K562 (cell line): ENCODE measurements around the gene GPR4. TPM values are rescaled to one million over a fixed set of nuclear protein-coding genes. Genes with fewer than 3 reads are reported as not detected.
A peak's percentile ranks its signal among the peaks of the same experiment; 100 is the strongest.

Experiments
- ATAC-seq: fragments of 200-7000 bp; cut with Tn5 transposase; 3 replicates; pipeline ENCODE4 v1.9.1; 2020; ENCODE audit warnings: moderate library complexity
- BruUV-seq: library from RNA; stranded (reverse); fragments of 400-500 nt; replicated peaks from 2 replicates; lab custom pipeline; 2021; lab: Mats Ljungman, UMichigan
- CTCF ChIA-PET: fragments of 300-600 bp; formaldehyde crosslinking; extraction: SDS; loops from one replicate; lab custom pipeline; 2021; ENCODE audit warnings: low intra/inter-chr PET ratio; lab: Yijun Ruan, JAX
- POLR2A ChIA-PET: fragments of 300-600, 350-650 bp; sonication (Branson Sonifier 250); formaldehyde crosslinking; extraction: SDS; loops from one replicate; lab custom pipeline; 2021; ENCODE audit warnings: antibody characterized with exemption, inconsistent platforms; lab: Yijun Ruan, JAX
- DNase-seq, 4 experiments: peaks; one replicate each; pipeline versions ENCODE4 v3.0.0 to v3.0.0-alpha.2; 2011 to 2018; ENCODE audit warnings: low spot score in 3 of 4, mixed read lengths in 3 of 4; ENCODE audit errors: extremely low read depth in 1 of 4
- FAIRE-seq: peaks from 2 replicates; lab custom pipeline; 2011; peaks lifted over from hg19 to GRCh38; lab: Jason Lieb, UNC
- H2AFZ ChIP-seq: 2 replicates; pipeline ENCODE4 v1.6.0; 2011; ENCODE audit warnings: low read depth, low read length, control low read depth, inconsistent platforms
- H3K27ac ChIP-seq: fragments of 200-600 bp; 3 replicates; pipeline ENCODE4 v1.8.0; 2011; ENCODE audit warnings: low read depth, mild to moderate bottlenecking, control low read depth, inconsistent platforms, low read length, moderate library complexity, mixed read lengths; ENCODE audit errors: extremely low read depth
- H3K27me3 ChIP-seq, 2 experiments: fragments of 300-600 bp in 1 of 2; 2 replicates in 1 of 2; 3 replicates in 1 of 2; pipeline versions ENCODE4 v1.6.0 to v1.8.0; 2011; ENCODE audit warnings: inconsistent platforms in 2 of 2, low read length in 2 of 2, mild to moderate bottlenecking in 1 of 2, mixed read lengths in 1 of 2, moderate library complexity in 1 of 2; ENCODE audit not compliant: control insufficient read depth in 2 of 2, insufficient read depth in 2 of 2
- H3K36me3 ChIP-seq: fragments of 300-600 bp; 3 replicates; pipeline ENCODE4 v1.8.0; 2011; ENCODE audit warnings: mild to moderate bottlenecking, low read length, inconsistent platforms; ENCODE audit not compliant: control insufficient read depth, insufficient read depth
- H3K4me1 ChIP-seq, 2 experiments: fragments of 200-600 bp in 1 of 2; replicated peaks in 1 of 2; 2 replicates in 1 of 2; 3 replicates in 1 of 2; pipeline versions ENCODE4 v1.5.1 to v1.8.0; 2011; ENCODE audit warnings: inconsistent platforms in 2 of 2, low read length in 2 of 2, mild to moderate bottlenecking in 1 of 2, mixed read lengths in 1 of 2, moderate library complexity in 1 of 2; ENCODE audit not compliant: control insufficient read depth in 2 of 2, insufficient read depth in 2 of 2
- H3K4me2 ChIP-seq: 2 replicates; pipeline ENCODE4 v1.6.1; 2011; ENCODE audit warnings: low read length, control low read depth, inconsistent platforms, mixed read lengths; ENCODE audit not compliant: insufficient read depth
- H3K4me3 ChIP-seq: fragments of 200-600 bp; sonication (generic), shearing (Covaris generic); 2 replicates; pipeline ENCODE4 v1.5.1; 2016; ENCODE audit warnings: control low read depth, inconsistent platforms
- H3K79me2 ChIP-seq: fragments of 200-600 bp; 3 replicates; pipeline ENCODE4 v1.8.0; 2011; ENCODE audit warnings: low read length, inconsistent platforms; ENCODE audit not compliant: control insufficient read depth, insufficient read depth
- H3K9ac ChIP-seq, 2 experiments: 2 replicates each; pipeline versions ENCODE4 v1.6.0 to v1.6.1; 2011; ENCODE audit warnings: low read depth in 2 of 2, low read length in 2 of 2, control low read depth in 1 of 2, inconsistent platforms in 1 of 2, mild to moderate bottlenecking in 1 of 2, mixed read lengths in 1 of 2; ENCODE audit not compliant: insufficient read depth in 1 of 2
- H3K9me1 ChIP-seq: one replicate; pipeline ENCODE4 v1.6.0; 2011; ENCODE audit warnings: inconsistent platforms, mild to moderate bottlenecking, low read length, moderate library complexity; ENCODE audit not compliant: control insufficient read depth, insufficient read depth
- H3K9me3 ChIP-seq: replicated peaks from 2 replicates; pipeline ENCODE4 v1.5.1; 2011; ENCODE audit warnings: low read depth, low read length, inconsistent platforms; ENCODE audit not compliant: control insufficient read depth, insufficient read depth
- H4K20me1 ChIP-seq: replicated peaks from 2 replicates; pipeline ENCODE4 v1.6.1; 2011; ENCODE audit warnings: low read length, inconsistent platforms, mixed read lengths; ENCODE audit not compliant: control insufficient read depth, insufficient read depth
- ARID2 ChIP-seq: fragments of 450-650 bp; IDR thresholded peaks from 2 replicates; pipeline ENCODE4 v1.6.1; 2017; ENCODE audit warnings: antibody characterized with exemption, mild to moderate bottlenecking
- CBX8 ChIP-seq: fragments of 200-600 bp; sonication (generic); IDR thresholded peaks from 2 replicates; pipeline ENCODE4 v1.6.1; 2012; ENCODE audit warnings: borderline replicate concordance, mixed run types, low read depth, mild to moderate bottlenecking, moderate library complexity, mixed read lengths, low read length, control low read depth, inconsistent platforms; ENCODE audit not compliant: poor library complexity, severe bottlenecking; ENCODE audit errors: extremely low read depth
- CXXC5 ChIP-seq: fragments of 250-450 bp; sonication (Bioruptor Pico); IDR thresholded peaks from 2 replicates; pipeline ENCODE4 v1.8.0; 2022; ENCODE audit warnings: inconsistent platforms, mild to moderate bottlenecking, moderate library complexity
- EP400 ChIP-seq: fragments of 450-650 bp; IDR thresholded peaks from 2 replicates; pipeline ENCODE4 v1.6.1; 2017; ENCODE audit warnings: antibody characterized with exemption, mild to moderate bottlenecking, moderate library complexity
- FOXJ3 ChIP-seq: sonication (generic); formaldehyde crosslinking; IDR thresholded peaks from 2 replicates; pipeline ENCODE4 v1.4.0; 2020; ENCODE audit warnings: mild to moderate bottlenecking, missing genetic modification reagents
- FOXK1 ChIP-seq: sonication (generic); formaldehyde crosslinking; IDR thresholded peaks from 2 replicates; pipeline ENCODE4 v1.8.0; 2022; ENCODE audit warnings: missing genetic modification reagents, mild to moderate bottlenecking, borderline replicate concordance
- HDAC1 ChIP-seq, 2 experiments: fragments of 450-650 bp; IDR thresholded peaks; 2 replicates each; pipeline ENCODE4 v1.6.1; 2016 to 2017; ENCODE audit warnings: inconsistent platforms in 1 of 2, mild to moderate bottlenecking in 1 of 2, moderate library complexity in 1 of 2
- HEY1 ChIP-seq: fragments of 250-450 bp; sonication (Bioruptor Pico); IDR thresholded peaks from 2 replicates; pipeline ENCODE4 v1.5.0; 2020; ENCODE audit warnings: mild to moderate bottlenecking, moderate library complexity, borderline replicate concordance
- KLF16 ChIP-seq: IDR thresholded peaks from 2 replicates; pipeline ENCODE4 v1.6.1; 2016; ENCODE audit warnings: antibody characterized with exemption
- L3MBTL2 ChIP-seq: fragments of 450-650 bp; IDR thresholded peaks from 2 replicates; pipeline ENCODE4 v1.6.1; 2016; ENCODE audit warnings: mild to moderate bottlenecking, moderate library complexity
- MTA1 ChIP-seq: fragments of 450-650 bp; IDR thresholded peaks from 2 replicates; pipeline ENCODE4 v1.6.1; 2017; ENCODE audit warnings: borderline replicate concordance
- NCOA2 ChIP-seq, 2 experiments: fragments of 450-650 bp; IDR thresholded peaks; 2 replicates each; pipeline ENCODE4 v1.6.1; 2018; ENCODE audit warnings: mild to moderate bottlenecking in 2 of 2, moderate library complexity in 1 of 2; ENCODE audit not compliant: partially characterized antibody in 2 of 2
- NEUROD1 ChIP-seq: fragments of 150-350 bp; IDR thresholded peaks from 2 replicates; pipeline ENCODE4 v1.6.1; 2014; ENCODE audit warnings: borderline replicate concordance, low read length, low read depth; ENCODE audit not compliant: partially characterized antibody
- NFIX ChIP-seq: fragments of 250-450 bp; sonication (Bioruptor Pico); IDR thresholded peaks from 2 replicates; pipeline ENCODE4 v1.4.0; 2020; ENCODE audit warnings: low read depth, mild to moderate bottlenecking, moderate library complexity
- NR1H2 ChIP-seq: sonication (generic); formaldehyde crosslinking; IDR thresholded peaks from 2 replicates; pipeline ENCODE4 v1.4.0; 2020; ENCODE audit warnings: mild to moderate bottlenecking, missing genetic modification reagents
- NR4A1 ChIP-seq, 2 experiments: fragments of 250-450 bp in 1 of 2; fragments of 450-650 bp in 1 of 2; sonication (Bioruptor Pico) in 1 of 2; IDR thresholded peaks; 2 replicates each; pipeline versions ENCODE4 v1.4.0 to v1.6.1; 2016 to 2020; ENCODE audit warnings: mild to moderate bottlenecking in 2 of 2, missing compliant biosample characterization in 1 of 2, missing genetic modification characterization in 1 of 2, moderate library complexity in 1 of 2
- SMARCB1 ChIP-seq: IDR thresholded peaks from 2 replicates; pipeline ENCODE4 v1.6.1; 2011; ENCODE audit warnings: improper control_type of control experiment, low read depth; ENCODE audit not compliant: insufficient read length
- SREBF2 ChIP-seq: sonication (generic); formaldehyde crosslinking; IDR thresholded peaks from 2 replicates; pipeline ENCODE4 v1.4.0; 2020; ENCODE audit warnings: mild to moderate bottlenecking, missing genetic modification reagents
- SRSF7 ChIP-seq: fragments of 200-400 bp; formaldehyde crosslinking; optimal IDR thresholded peaks from 2 replicates; pipeline ENCODE3; 2017; ENCODE audit warnings: mild to moderate bottlenecking, low read depth, low read length
- XRCC5 ChIP-seq: fragments of 200-400 bp; formaldehyde crosslinking; IDR thresholded peaks from 2 replicates; pipeline ENCODE4 v1.6.1; 2017; ENCODE audit warnings: low read depth, mild to moderate bottlenecking, low read length
- ZNF668 ChIP-seq: fragments of 250-450 bp; sonication (Bioruptor Pico); IDR thresholded peaks from 2 replicates; pipeline ENCODE4 v1.8.0; 2022; ENCODE audit warnings: mild to moderate bottlenecking, inconsistent platforms
- WGBS: fragments of 100-300 bp; shearing (Covaris generic); methylation state at CpG from one replicate; pipeline ENCODE4 v1.1.6; 2016; ENCODE audit warnings: low coverage, mixed read lengths; ENCODE audit not compliant: insufficient coverage; ENCODE audit errors: missing lambda C conversion rate; 5-methylcytosine and 5-hydroxymethylcytosine counted together
- in situ Hi-C: fragments of 300-500 bp; cut with MboI; formaldehyde crosslinking; loops from 4 replicates; pipeline ENCODE4 v1.15.0; 2018; ENCODE audit warnings: inconsistent platforms, mixed read lengths
- intact Hi-C: fragments of 100-400 bp; cut with micrococcal nuclease; formaldehyde crosslinking; loops from 2 replicates; pipeline ENCODE4 v1.14.2; 2022
- polyA plus RNA-seq, 8 experiments: library from polyadenylated mRNA; depleted of rRNA in 4 of 8; stranded (reverse) in 5 of 8; unstranded in 3 of 8; fragments of >200 nt; fragmentation: Nextera tagmentation in 2 of 8; fragmentation: Illumina TruSeq in 1 of 8; extraction: Ambion mirVana in 2 of 8; extraction: Trizol in 1 of 8; gene quantifications; 2 replicates each; pipeline versions ENCODE4 v1.2.1 to v1.2.3, GENCODE V29; 2011 to 2014; ENCODE audit warnings: inconsistent platforms in 1 of 8, missing spikeins in 1 of 8
- total RNA-seq, 7 experiments: library from RNA; depleted of rRNA in 6 of 7; stranded (reverse); fragments of >200 nt in 6 of 7; fragmentation: Illumina TruSeq in 2 of 7; extraction: Trizol in 2 of 7; gene quantifications; 2 replicates each; pipeline versions ENCODE4 v1.2.1 to v1.2.3, GENCODE V29; 2011 to 2021; ENCODE audit warnings: low replicate concordance in 1 of 7
- TF ChIP-seq, protein P1 (sequence below): sonication (generic); formaldehyde crosslinking; IDR thresholded peaks from 2 replicates; pipeline ENCODE4 v1.8.0; 2022; ENCODE audit warnings: missing genetic modification reagents, mild to moderate bottlenecking, moderate library complexity, borderline replicate concordance

The GPR4 gene
- total and polyA plus RNA-seq, 9 of the 15 experiments (the other 6 are each of a cell fraction or from before 2014, with no cell fraction given), result 0.03 to 0.09 (median 0.04) TPM; not detected in 5

DNA sequence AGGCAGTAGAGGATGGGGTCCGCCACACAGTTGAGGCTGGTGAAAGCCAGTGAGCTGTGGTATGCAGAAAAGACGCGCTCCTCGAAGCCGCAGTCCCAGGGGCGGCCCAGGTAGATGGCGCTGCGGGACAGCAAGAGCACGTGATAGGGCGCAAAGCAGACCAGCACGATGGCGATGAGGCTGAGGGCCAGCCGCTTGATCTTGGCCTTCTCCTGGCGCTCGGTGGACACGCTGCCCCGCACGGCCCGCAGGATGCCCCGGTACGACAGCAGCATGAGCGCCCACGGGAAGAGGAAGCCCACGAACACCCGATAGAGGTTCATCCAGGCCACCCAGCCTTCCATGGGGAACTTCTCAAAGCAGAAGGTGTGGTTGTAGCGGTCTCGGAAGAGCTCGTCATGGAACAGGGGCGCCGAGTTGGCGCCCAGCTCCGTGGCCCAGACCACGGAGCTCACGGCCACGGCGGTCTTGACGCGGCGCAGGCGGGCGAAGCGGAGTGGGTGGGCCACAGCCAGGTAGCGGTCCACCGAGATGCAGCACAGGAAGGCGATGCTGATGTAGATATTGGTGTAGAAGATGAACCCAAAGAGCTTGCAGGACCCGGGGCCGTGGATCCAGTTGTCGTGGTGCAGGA is 10.9 kb downstream of the GPR4 start:
- BruUV-seq, result no TSS peak
- DNase-seq, result peak; percentile 79 to 88 (median 82)
- H3K9ac ChIP-seq, result peak overlapping the region in 1 of 2 experiments; percentile 75; a peak in 2 of 4 replicates
- intact Hi-C loops, result loop anchor here (1.0 to 2.0 kb wide), 2 partner anchors 52 to 90 kb away; no protein-coding TSS in a partner anchor
- H3K9me3 ChIP-seq, result no peaks in the 10 kb centered on the region
- H3K79me2 ChIP-seq, result no peaks in the 10 kb centered on the region
- H3K4me1 ChIP-seq, result peaks cover 21 to 22% of the 10 kb centered on the region in 2 experiments
- WGBS, result 36% methylated on average over 41 of the region's 48 CpGs
- ChIA-PET POLR2A (interaction anchor here (0.6 to 1.7 kb wide), 3 partner anchors 25 to 51 kb away, joined by 4 to 9 read pairs (median 5); no protein-coding TSS in a partner anchor), CTCF (interaction anchor here (0.6 to 2.4 kb wide), 2 partner anchors 51 to 210 kb away, joined by 4 to 25 read pairs; no protein-coding TSS in a partner anchor)
- H3K36me3 ChIP-seq, result no peaks in the 10 kb centered on the region
- H3K9me1 ChIP-seq, result no peaks in the 10 kb centered on the region
- ATAC-seq, result peak; percentile 98
- peak; percentile 76 for FAIRE-seq
- H3K27me3 ChIP-seq, result 0 out of 5 replicates have a peak, but pooled peaks cover 0 to 4% of the 10 kb centered on the region in 2 experiments
- in situ Hi-C loops, result no loop called here
- no peaks in the 10 kb centered on the region for H4K20me1 ChIP-seq
- H2AFZ ChIP-seq, result peak overlapping the region; percentile 90
- H3K4me2 ChIP-seq, result peak overlapping the region; percentile 69
- no peak overlapping the region for H3K27ac ChIP-seq
- no peak overlapping the region for H3K4me3 ChIP-seq
- TF ChIP-seq CXXC5 (peak; percentile 86), CBX8 (no peak), HDAC1 (IDR thresholded peaks at IDR 0.05) (peak in 1 of 2 experiments; percentile 30; a peak in 1 of 4 replicates), HEY1 (CRISPR knock-in tag) (no peak), NR1H2 (peak; percentile 43; the same call in 1 of the 2 replicates), MTA1 (0 out of 2 replicates have a peak, but pooled peaks have one; percentile 27), ARID2 (peak; percentile 98), FOXJ3 (CRISPR knock-in tag) (no peak), NEUROD1 (peak; percentile 48), NFIX (no peak), KLF16 (no peak), SRSF7 (no peak), SMARCB1 (peak; percentile 71), FOXK1 (CRISPR knock-in tag) (no peak), NR4A1 (CRISPR knock-in tag; IDR thresholded peaks at IDR 0.05) (0 out of 2 replicates have a peak, but pooled peaks have one; percentile 65), NR4A1 (tag; IDR thresholded peaks at IDR 0.05) (peak; percentile 66; the same call in 1 of the 2 replicates), SREBF2 (0 out of 2 replicates have a peak, but pooled peaks have one; percentile 88), NCOA2 (IDR thresholded peaks at IDR 0.05; ENCODE audit: partially characterized antibody in 2 of 2) (no peak), L3MBTL2 (peak; percentile 99), EP400 (peak; percentile 31; the same call in 1 of the 2 replicates), ZNF668 (CRISPR knock-in tag) (no peak), XRCC5 (peak; percentile 31; the same call in 1 of the 2 replicates)
- TF ChIP-seq, protein P1, sequence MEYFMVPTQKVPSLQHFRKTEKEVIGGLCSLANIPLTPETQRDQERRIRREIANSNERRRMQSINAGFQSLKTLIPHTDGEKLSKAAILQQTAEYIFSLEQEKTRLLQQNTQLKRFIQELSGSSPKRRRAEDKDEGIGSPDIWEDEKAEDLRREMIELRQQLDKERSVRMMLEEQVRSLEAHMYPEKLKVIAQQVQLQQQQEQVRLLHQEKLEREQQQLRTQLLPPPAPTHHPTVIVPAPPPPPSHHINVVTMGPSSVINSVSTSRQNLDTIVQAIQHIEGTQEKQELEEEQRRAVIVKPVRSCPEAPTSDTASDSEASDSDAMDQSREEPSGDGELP (CRISPR knock-in tag), result peak; percentile 66; the same call in 1 of the 2 replicates
